Measurements from ENCODE around the gene HSD17B13.

- TF ChIP-seq ELK4 (CRISPR knock-in tag; IDR thresholded peaks at IDR 0.05; ENCODE audit: borderline replicate concordance), result no peak
- TF ChIP-seq POLR2AphosphoS2 (IDR thresholded peaks at IDR 0.05; ENCODE audit: low read depth, low read length), result no peak
- no peak for TF ChIP-seq CTCF (CRISPR knock-in tag; IDR thresholded peaks at IDR 0.05)
- TF ChIP-seq ZNF451 (CRISPR knock-in tag; IDR thresholded peaks at IDR 0.05), result no peak
- no peak for TF ChIP-seq ZFP90 (CRISPR knock-in tag; IDR thresholded peaks at IDR 0.05; ENCODE audit: borderline replicate concordance)
- TF ChIP-seq EP300 (IDR thresholded peaks at IDR 0.05; ENCODE audit: low read depth in 2 of 2, low read length in 2 of 2), result no peak
- no peak for TF ChIP-seq EP300 (CRISPR knock-in tag; IDR thresholded peaks at IDR 0.05; ENCODE audit: borderline replicate concordance)
- no peak for TF ChIP-seq ZBTB10 (CRISPR knock-in tag; IDR thresholded peaks at IDR 0.05; ENCODE audit: borderline replicate concordance)
Observed at GRCh38 chr4:87366521-87367162, 44.0 kb upstream of the HSD17B13 start.
